HG03175 (cell line): ENCODE measurements around the gene SRSF6.
"Not testable (repeated sequence)": the region's sequence is repeated elsewhere in the genome, so short reads cannot be mapped to it uniquely, and the experiment has no call there.

Experiments
- ATAC-seq: cut with Tn5 transposase; IDR thresholded peaks from one replicate; pipeline ENCODE4 v1.9.1; 2021; ENCODE audit warnings: mild to moderate bottlenecking, moderate library complexity; ENCODE audit not compliant: unreplicated experiment

SRSF6 gene

GRCh38 chr20:43448748-43449535 lies 8.8 kb upstream of the SRSF6 start:
- no peak for ATAC-seq

GRCh38 chr20:43450841-43451799 lies 6.6 kb upstream of the SRSF6 start:
- no peak for ATAC-seq

- no peak for ATAC-seq
Observed at GRCh38 chr20:43452404-43453126, 5.1 kb upstream of the SRSF6 start.

GRCh38 chr20:43456252-43456651 lies 1.4 kb upstream of the SRSF6 start:
- ATAC-seq, result not testable (repeated sequence)

GRCh38 chr20:43456809-43457639 lies 672 bp upstream of the SRSF6 start:
- peak; percentile 84 for ATAC-seq

GRCh38 chr20:43458422-43458924 lies 777 bp downstream of the SRSF6 start:
- no peak for ATAC-seq

- ATAC-seq, result no peak
Observed at GRCh38 chr20:43459022-43459942, 1.6 kb downstream of the SRSF6 start.

- no peak for ATAC-seq
Observed at GRCh38 chr20:43460172-43460829, 2.6 kb downstream of the SRSF6 start.

- ATAC-seq, result no peak
Observed at GRCh38 chr20:43460830-43461200, 3.1 kb downstream of the SRSF6 start.

GRCh38 chr20:43461894-43462659 lies 4.4 kb downstream of the SRSF6 start:
- ATAC-seq, result no peak

- ATAC-seq, result no peak
Observed at GRCh38 chr20:43462660-43463526, 5.2 kb downstream of the SRSF6 start.

GRCh38 chr20:43463527-43464218 lies 6.0 kb downstream of the SRSF6 start:
- ATAC-seq, result no peak

- no peak for ATAC-seq
Observed at GRCh38 chr20:43464219-43464790, 6.6 kb downstream of the SRSF6 start.

GRCh38 chr20:43465625-43465943 lies 7.9 kb downstream of the SRSF6 start:
- ATAC-seq, result no peak

GRCh38 chr20:43467589-43467988 lies 9.9 kb downstream of the SRSF6 start:
- ATAC-seq, result no peak
